ENCODE results near the gene PRKACA.

Gene PRKACA

DNA sequence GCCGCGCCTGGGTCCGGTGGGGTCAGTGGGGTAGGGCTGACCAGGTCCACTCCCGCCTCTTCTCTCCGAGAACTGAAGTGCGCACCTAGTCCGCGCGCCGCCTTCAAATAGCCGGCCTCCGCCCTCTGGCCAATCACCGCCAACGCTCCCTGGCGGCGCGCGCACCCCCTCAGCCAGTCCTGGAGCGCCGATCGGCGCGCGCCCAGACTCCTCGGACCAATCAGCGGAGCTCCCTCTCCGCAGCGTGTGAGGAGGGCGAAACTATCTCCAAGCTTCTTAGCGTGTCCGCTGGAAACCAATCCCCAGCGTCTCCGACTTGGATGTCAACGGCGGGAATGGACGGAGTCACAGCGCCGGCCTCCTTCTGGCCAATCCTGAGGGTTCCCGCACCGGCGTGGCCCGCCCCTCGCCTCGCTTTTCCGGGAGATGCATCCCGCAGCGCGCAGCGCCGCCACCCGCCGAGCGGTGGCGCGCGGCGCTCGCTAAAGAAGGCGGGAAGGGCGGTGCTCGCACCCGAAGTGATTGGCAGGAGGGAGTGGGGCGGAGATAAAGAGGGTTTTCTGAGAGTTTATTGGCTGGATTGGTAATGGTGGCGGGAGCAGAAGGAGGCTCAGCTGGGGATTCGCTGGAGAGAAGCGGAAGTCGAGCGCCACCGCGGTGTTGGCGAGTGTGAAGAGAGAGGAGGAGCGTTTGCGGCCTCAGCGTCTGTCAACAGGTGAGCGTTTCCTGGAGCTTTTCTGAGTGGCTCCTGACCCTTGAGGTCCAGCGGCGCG lies 19.1 kb upstream of the PRKACA start, which contains the start of gene ASF1B:
Gene ASF1B (minus strand): TSS at position 81 of the 773 bp plus-strand sequence. CDS start 133 bp downstream, outside the sequence.
- H3K27me3 Mint-ChIP-seq: no peaks in the 10 kb centered on the region
- H3K27ac Mint-ChIP-seq: peak within 1 kb of the TSS; percentile 97
- H3K9me3 Mint-ChIP-seq (ENCODE audit: low read depth): no peaks in the 10 kb centered on the region
- peaks cover 26% of the 10 kb centered on the region for H3K4me1 Mint-ChIP-seq (ENCODE audit: low read depth)
- H3K36me3 Mint-ChIP-seq: no peaks in the 10 kb centered on the region
- H3K4me3 Mint-ChIP-seq: peak within 1 kb of the TSS; percentile 89

DNA sequence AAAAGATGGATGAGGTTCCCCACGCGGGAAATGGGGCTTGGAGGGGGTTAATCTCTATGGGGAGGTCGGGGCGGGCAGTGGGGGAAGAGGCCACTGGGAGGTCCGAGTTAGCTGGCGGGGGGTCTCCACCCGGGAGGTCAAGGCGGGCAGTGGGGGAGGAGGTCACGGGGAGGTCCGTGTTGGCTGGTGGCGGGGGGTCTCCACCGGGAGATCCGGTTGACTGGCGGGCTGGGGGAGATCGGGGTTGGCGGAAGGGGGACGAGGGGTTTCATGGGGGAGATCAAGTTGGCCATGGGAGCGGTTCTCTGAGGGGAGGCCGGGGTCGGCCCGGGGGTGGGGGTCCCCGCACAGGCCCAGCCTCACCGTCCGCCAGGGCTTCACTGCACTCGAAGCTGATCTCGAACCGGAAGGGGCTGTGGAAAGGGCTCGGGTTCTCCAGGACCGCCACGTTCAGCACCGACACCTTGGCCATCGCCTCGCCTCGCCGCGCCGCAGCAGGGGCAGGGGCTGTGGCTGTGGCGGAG lies 18.5 kb upstream of the PRKACA start:
- H3K36me3 Mint-ChIP-seq: no peaks in the 10 kb centered on the region
- H3K9me3 Mint-ChIP-seq (ENCODE audit: low read depth): no peaks in the 10 kb centered on the region
- peak overlapping the region; percentile 89 for H3K4me3 Mint-ChIP-seq
- H3K4me1 Mint-ChIP-seq (ENCODE audit: low read depth): peaks cover 24% of the 10 kb centered on the region
- no peaks in the 10 kb centered on the region for H3K27me3 Mint-ChIP-seq
- H3K27ac Mint-ChIP-seq: peak overlapping the region; percentile 13

DNA sequence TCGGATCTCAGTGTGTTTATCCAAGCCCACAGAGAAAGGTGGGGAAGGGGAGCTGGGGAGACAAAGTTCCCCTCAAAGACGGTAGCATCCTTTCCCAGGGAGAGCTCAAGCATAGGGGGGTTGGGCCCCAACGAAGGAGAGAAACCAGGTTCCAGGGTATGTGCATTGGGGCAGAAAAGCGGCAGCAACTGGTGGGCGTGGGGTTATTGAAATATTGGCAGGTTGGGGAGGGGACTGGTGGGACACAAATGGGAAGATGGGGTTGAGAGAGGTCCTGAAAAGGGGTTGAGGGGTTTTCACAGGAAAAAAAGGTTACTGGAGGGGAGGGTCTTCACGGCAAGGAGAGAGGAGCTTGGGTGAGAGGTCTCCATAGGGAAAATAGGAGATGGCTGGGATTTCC lies 17.8 kb upstream of the PRKACA start:
- Mint-ChIP-seq H3K4me3 (peak overlapping the region; percentile 89), H3K36me3 (no peaks in the 10 kb centered on the region), H3K9me3 (ENCODE audit: low read depth) (no peaks in the 10 kb centered on the region), H3K4me1 (ENCODE audit: low read depth) (peaks cover 22% of the 10 kb centered on the region), H3K27me3 (no peaks in the 10 kb centered on the region), H3K27ac (peak overlapping the region; percentile 70)

DNA sequence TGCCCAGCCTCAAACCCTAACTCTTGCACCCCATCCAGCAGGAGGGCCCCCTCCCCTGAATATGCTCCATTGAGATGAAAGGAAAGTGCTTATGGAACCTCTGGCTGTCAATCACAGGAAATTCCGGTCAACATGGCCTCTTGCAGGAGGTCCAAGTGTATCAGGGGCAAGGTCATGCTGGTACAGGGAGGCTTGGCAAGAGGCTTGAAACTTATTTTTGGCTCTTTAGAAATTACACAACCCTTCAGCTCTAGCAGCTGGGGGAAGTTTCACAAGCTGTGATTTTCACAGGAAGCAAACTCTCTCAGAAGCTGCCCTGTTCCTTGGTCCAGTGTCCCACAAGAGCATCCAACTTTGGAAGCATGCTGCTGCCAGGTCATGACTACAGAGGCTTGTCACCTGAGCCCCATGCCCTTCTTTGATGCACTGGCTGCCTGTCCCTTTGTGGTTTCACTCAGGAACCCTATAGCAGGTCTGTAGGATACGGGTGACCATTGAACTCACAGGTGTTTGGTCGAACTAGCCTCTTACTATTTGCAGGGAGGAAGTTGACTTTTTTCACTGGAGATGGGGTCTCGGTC lies 10.5 kb upstream of the PRKACA start:
- H3K36me3 Mint-ChIP-seq: no peaks in the 10 kb centered on the region

DNA sequence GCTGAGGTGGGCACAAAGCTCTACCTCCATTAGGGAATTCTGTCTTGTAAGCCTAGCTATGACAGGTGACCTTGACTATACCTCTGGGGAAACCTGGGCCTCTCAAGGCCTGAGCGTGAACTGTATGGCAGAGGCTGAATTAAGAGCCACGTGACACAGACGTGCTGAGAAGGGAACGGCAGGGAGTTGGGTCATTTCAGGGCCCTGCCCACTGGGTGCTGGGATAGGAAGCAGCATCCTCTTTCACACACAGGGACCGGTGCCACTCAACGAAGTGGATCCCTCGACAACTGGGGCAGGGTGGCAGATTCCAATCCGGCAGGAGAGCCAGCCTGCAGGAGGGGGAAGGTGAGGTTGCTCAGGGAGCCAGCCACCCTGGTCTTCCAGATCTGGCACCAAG lies 9.6 kb upstream of the PRKACA start:
- no peaks in the 10 kb centered on the region for H3K27me3 Mint-ChIP-seq
- H3K36me3 Mint-ChIP-seq: no peaks in the 10 kb centered on the region
- no peak overlapping the region for H3K27ac Mint-ChIP-seq
- H3K4me1 Mint-ChIP-seq (ENCODE audit: low read depth): no peaks in the 10 kb centered on the region
- H3K9me3 Mint-ChIP-seq (ENCODE audit: low read depth): no peaks in the 10 kb centered on the region
- H3K4me3 Mint-ChIP-seq: no peak overlapping the region

More for the DNA sequence above, 10.5 kb upstream of the PRKACA start:
- Mint-ChIP-seq H3K27me3 (no peaks in the 10 kb centered on the region), H3K4me3 (no peak overlapping the region), H3K9me3 (ENCODE audit: low read depth) (no peaks in the 10 kb centered on the region), H3K27ac (no peak overlapping the region), H3K4me1 (ENCODE audit: low read depth) (no peaks in the 10 kb centered on the region)

DNA sequence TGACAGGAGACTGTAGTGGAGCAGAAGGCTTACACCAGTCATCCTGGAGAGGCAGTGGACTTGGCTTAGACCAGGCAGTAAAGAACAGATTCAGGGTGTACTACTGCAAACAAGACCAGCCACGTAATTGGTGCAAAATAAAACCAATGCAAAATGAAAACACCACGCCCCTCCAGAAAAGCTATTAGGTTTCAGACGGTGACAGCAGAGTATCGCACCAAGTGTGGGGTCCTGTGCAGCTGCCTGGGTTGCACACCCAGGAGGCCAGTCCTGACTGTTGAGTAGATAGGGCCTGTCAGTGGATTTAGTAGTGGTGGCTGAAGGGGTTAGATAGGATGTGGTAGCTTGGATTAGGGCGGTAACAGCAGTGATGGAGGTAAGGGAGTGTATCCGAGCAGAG lies 5.4 kb upstream of the PRKACA start:
- no peak overlapping the region for H3K27ac Mint-ChIP-seq
- no peaks in the 10 kb centered on the region for H3K36me3 Mint-ChIP-seq
- H3K4me1 Mint-ChIP-seq (ENCODE audit: low read depth): peaks cover 9% of the 10 kb centered on the region
- H3K27me3 Mint-ChIP-seq: no peaks in the 10 kb centered on the region
- no peaks in the 10 kb centered on the region for H3K9me3 Mint-ChIP-seq (ENCODE audit: low read depth)
- no peak overlapping the region for H3K4me3 Mint-ChIP-seq

DNA sequence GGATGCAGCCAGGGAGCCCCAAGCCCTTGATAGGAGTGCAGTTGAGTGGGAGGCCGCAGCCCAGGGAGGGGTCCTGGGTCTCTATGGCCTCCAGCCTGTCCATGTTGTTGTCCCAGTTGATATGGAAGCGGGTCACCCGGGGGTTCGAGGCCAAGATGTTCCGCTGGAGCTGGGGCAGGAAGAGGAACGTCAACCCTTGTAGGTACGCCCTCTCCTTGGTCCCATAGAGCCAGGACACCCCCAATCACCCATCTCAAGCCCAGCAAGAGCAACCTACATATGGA lies 2.9 kb upstream of the PRKACA start:
- Mint-ChIP-seq H3K27me3 (no peaks in the 10 kb centered on the region), H3K36me3 (no peaks in the 10 kb centered on the region), H3K9me3 (ENCODE audit: low read depth) (no peaks in the 10 kb centered on the region), H3K27ac (no peak overlapping the region), H3K4me1 (ENCODE audit: low read depth) (peaks cover 22% of the 10 kb centered on the region), H3K4me3 (no peak overlapping the region)

DNA sequence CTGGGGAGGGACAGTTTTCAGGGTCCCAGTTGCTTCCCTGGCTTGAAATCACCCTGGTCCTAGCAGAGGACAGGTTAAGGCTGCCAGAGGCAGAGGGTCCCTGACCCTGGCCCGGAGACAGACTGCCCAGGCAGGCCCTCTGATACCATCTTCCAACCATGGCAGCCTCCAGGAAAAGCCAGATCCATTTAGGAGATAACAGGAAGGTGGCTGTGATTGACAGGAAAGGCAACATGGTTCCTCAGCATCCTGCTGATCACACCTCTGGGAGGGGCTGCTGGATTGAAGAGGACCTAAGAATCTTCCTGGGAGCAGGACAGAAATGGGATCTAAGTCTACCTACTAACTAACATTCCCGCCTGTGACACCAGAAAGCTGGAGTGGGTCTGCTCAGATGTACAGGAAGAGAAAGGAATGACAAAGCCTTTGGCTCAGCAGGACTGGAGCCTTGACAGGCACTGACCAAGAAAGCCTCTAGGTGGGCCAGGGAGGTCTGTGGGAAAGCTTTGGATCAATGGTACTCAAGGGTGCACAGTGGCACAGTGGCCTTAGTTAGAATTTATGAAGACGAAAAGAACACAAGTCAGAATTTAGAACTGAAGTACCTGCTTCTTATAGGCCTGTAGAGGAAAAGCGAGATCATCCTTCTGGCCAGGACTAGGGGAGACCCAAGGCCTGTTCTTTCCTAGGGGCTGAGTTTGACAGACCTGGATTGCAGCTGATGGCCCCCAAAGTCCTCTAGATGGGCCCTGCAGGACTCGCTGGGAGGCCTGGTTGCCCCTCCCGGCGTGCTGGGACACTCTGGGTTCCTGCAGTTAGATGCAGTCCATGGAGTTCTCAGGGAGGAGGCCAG lies 2.3 kb upstream of the PRKACA start:
- peaks cover 25% of the 10 kb centered on the region for H3K4me1 Mint-ChIP-seq (ENCODE audit: low read depth)
- H3K27ac Mint-ChIP-seq: no peak overlapping the region
- H3K27me3 Mint-ChIP-seq: no peaks in the 10 kb centered on the region
- no peaks in the 10 kb centered on the region for H3K9me3 Mint-ChIP-seq (ENCODE audit: low read depth)
- H3K4me3 Mint-ChIP-seq: no peak overlapping the region
- no peaks in the 10 kb centered on the region for H3K36me3 Mint-ChIP-seq

DNA sequence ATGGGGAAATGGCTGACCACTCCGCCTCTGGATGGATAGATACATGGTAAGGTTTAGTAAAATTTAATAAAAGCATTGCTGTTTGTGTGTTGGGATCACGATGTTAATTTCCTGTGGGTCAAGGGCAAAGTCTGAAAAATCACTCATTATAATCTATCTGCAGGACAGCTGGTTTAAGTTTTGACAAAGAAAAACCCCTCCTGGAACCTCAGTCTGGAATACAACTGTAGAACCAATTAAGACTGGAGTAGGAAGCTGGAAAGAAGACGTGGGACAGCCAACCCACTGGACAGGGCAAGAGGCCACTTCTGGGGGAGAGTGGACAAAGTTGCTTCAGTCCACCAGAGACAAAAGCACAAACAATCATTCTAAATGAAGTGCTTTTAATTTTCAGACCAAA lies 1.6 kb upstream of the PRKACA start:
- Mint-ChIP-seq H3K36me3 (no peaks in the 10 kb centered on the region), H3K27ac (peak overlapping the region; percentile 92), H3K27me3 (no peaks in the 10 kb centered on the region), H3K4me3 (peak overlapping the region; percentile 95), H3K4me1 (ENCODE audit: low read depth) (peaks cover 29% of the 10 kb centered on the region), H3K9me3 (ENCODE audit: low read depth) (no peaks in the 10 kb centered on the region)

DNA sequence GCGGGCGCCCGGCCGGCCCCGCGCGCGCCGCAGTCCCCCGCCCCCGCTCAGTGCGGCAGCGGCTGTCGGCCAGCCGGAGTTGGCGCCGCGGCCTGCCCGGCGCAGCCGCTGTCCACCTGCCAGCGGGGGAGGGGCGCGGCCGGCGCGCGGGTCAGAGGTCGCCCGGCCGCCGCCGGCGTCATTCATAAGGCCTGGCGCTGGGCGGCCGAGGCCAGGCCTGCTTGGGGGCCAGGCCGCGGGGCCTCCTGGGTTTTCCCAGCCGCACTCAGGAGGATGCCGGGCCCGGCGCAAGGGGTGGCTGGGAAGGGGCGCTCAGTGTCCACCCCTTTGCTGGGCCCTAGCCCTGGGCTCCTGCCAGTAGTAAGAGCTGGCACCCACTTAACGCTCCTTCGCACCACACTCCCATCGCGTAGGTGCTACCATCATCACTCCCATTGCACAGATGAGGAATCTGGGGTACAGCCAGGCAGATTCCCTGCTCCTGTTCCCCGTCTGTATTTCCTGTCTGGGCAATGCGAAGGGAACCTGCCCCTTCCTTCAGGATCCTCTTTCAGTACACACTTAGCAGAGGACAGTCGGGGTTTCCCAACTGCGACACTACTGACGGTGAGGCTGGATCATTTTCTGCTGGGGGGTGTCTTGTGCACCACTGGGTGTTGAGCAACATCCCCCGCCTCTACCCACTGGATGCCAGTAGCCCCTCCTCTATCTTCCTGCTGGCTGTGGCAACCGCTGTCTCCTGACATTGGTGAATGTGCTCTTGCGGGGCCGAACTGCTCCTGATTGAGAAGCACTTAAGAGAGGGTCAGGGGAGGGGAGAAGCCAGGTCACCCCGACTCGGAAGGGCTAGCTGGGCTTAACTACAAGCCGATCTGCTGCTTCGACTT lies 846 bp upstream of the PRKACA start:
- Mint-ChIP-seq H3K27me3 (no peaks in the 10 kb centered on the region), H3K9me3 (ENCODE audit: low read depth) (no peaks in the 10 kb centered on the region), H3K4me1 (ENCODE audit: low read depth) (peaks cover 34% of the 10 kb centered on the region), H3K36me3 (no peaks in the 10 kb centered on the region), H3K27ac (peak overlapping the region; percentile 92), H3K4me3 (peak overlapping the region; percentile 95)

DNA sequence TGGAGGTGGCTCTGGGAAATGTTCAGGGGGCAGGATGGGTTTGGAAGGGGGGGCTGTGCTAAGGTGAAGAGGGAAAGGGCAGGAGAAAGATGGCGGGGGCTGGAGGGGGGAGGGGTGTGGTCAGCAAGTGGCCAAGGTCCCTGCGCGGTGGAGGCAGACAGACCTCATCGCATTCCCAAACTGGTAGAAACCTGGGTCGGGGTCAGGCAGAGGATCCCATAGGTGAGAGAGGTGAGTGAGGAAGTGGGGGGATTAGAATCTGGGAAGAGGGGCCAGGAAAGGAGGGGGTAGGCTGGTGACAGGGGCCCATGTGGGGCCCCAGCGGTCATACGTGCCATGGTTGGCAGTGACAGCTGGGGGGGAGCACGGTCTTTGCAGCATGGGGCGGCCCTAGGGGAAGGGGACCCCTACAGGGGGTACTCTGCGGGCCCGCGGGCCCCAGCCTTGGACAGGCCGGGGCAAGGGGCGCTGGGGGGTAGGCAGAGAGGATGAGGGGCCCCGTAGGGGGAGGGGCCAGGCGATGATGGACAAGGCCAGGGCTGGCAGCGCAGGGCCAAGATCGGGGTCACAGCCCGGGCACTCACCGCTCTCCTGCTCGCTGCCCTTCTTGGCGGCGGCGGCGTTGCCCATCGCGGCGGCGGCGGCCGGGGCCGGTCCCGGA lies 514 bp downstream of the PRKACA start:
- peak overlapping the region; percentile 95 for H3K4me3 Mint-ChIP-seq
- H3K9me3 Mint-ChIP-seq (ENCODE audit: low read depth): no peaks in the 10 kb centered on the region
- H3K27ac Mint-ChIP-seq: peak overlapping the region; percentile 85
- no peaks in the 10 kb centered on the region for H3K27me3 Mint-ChIP-seq
- H3K4me1 Mint-ChIP-seq (ENCODE audit: low read depth): peaks cover 43% of the 10 kb centered on the region
- no peaks in the 10 kb centered on the region for H3K36me3 Mint-ChIP-seq

DNA sequence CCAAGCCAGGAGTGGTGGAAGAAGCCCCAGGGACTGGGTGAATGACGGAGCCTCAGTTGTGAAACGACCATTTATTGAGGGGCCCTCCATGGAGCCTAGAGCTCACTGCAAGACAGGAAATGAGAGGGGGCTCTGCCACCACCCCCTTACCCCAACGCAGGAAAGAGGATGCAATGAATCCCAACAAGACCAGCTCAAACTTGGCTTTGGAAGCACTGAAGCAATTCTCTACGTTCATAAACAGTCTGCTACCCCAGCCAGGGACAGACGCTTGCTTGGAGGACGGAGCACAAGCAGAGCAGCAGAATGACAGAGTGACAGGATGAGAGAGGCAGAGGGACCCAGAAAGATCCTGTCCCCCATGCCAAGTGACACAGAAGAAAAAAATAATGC lies 1.0 kb downstream of the PRKACA start:
- H3K4me3 Mint-ChIP-seq: peak overlapping the region; percentile 95
- no peaks in the 10 kb centered on the region for H3K9me3 Mint-ChIP-seq (ENCODE audit: low read depth)
- peak overlapping the region; percentile 85 for H3K27ac Mint-ChIP-seq
- H3K27me3 Mint-ChIP-seq: no peaks in the 10 kb centered on the region
- H3K4me1 Mint-ChIP-seq (ENCODE audit: low read depth): peaks cover 46% of the 10 kb centered on the region
- no peaks in the 10 kb centered on the region for H3K36me3 Mint-ChIP-seq

DNA sequence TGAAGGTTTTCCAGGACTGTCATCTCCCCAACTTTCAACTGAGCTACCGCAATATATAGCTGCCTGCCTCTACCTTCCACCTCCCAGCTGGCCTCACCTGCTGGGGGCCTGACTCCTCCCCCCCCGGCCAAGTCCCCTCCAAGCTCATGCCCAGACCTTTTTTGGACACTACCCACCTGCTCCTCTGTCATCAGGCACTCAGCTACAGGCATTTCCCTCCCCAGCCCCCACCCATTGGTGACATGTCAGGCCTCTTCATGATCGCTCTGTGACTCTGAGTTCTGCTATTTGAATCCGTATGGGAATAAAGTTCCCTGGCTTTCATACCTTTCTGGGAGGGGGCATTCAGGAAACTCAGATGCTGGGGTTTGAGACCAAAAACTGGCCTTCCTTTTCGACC lies 1.8 kb downstream of the PRKACA start:
- no peaks in the 10 kb centered on the region for H3K27me3 Mint-ChIP-seq

DNA sequence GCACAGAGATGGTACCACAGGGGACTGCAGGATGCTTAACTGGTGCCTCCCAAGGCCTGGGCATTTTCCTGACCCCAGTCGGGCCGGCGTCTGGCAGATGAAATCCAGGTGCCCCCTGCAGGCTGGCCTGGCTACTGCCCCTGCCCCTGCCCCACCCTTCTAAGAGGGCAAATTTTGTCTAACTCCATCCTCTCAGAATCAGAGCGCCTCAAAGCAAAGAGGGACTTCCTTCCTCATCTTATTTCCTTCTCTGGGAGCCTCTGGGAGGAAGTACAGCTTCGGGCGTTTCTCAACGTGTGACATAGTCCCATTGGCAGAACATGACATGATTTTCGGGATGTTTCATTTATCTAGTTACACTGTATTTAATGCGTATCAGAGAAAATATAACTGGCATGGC lies 2.7 kb downstream of the PRKACA start:
- H3K27ac Mint-ChIP-seq: no peak overlapping the region
- H3K4me3 Mint-ChIP-seq: no peak overlapping the region

More for the DNA sequence above, 1.8 kb downstream of the PRKACA start:
- Mint-ChIP-seq H3K27ac (no peak overlapping the region), H3K36me3 (no peaks in the 10 kb centered on the region), H3K4me1 (ENCODE audit: low read depth) (peaks cover 49% of the 10 kb centered on the region), H3K4me3 (peak overlapping the region; percentile 95), H3K9me3 (ENCODE audit: low read depth) (no peaks in the 10 kb centered on the region)

More for the DNA sequence above, 2.7 kb downstream of the PRKACA start:
- H3K9me3 Mint-ChIP-seq (ENCODE audit: low read depth): no peaks in the 10 kb centered on the region
- no peaks in the 10 kb centered on the region for H3K36me3 Mint-ChIP-seq
- no peaks in the 10 kb centered on the region for H3K27me3 Mint-ChIP-seq
- peaks cover 52% of the 10 kb centered on the region for H3K4me1 Mint-ChIP-seq (ENCODE audit: low read depth)
